ENCODE data around the gene JAKMIP2.

DNA sequence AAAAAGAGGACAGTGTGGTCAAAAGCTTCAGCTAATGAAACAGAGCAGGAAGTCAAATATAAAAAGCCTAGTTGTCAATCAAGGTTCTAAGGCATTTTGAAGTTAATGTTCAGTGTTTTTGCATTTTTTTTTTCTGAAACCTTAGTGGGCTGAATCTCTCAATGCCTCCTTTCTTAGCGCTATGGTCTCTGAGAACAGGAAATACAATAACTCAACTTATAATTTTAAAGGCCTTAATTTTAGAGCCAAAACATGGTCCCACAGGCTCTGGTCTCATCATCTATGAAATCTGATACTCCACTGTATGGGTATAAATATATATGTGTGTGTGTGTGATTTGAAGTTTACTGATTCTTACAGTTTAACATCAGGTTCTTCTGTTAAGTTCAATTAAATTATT lies 209.3 kb downstream of the JAKMIP2 start:
- TF ChIP-seq, protein P1, sequence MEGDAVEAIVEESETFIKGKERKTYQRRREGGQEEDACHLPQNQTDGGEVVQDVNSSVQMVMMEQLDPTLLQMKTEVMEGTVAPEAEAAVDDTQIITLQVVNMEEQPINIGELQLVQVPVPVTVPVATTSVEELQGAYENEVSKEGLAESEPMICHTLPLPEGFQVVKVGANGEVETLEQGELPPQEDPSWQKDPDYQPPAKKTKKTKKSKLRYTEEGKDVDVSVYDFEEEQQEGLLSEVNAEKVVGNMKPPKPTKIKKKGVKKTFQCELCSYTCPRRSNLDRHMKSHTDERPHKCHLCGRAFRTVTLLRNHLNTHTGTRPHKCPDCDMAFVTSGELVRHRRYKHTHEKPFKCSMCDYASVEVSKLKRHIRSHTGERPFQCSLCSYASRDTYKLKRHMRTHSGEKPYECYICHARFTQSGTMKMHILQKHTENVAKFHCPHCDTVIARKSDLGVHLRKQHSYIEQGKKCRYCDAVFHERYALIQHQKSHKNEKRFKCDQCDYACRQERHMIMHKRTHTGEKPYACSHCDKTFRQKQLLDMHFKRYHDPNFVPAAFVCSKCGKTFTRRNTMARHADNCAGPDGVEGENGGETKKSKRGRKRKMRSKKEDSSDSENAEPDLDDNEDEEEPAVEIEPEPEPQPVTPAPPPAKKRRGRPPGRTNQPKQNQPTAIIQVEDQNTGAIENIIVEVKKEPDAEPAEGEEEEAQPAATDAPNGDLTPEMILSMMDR (IDR thresholded peaks at IDR 0.05): no peak
- no peak for TF ChIP-seq POLR2AphosphoS5 (IDR thresholded peaks at IDR 0.05; ENCODE audit: low read depth, low read length)
- no peak for TF ChIP-seq REST (IDR thresholded peaks at IDR 0.05; ENCODE audit: insufficient read depth in 1 of 2, low read depth in 2 of 2, low read length in 1 of 2)

All from Panc1 (cell line).